ENCODE measurements around the gene REG3G. TPM values are rescaled to one million over a fixed set of nuclear protein-coding genes. Genes with fewer than 3 reads are reported as not detected.

Gene REG3G
- polyA plus RNA-seq, 1 donor from 2014 or later, result not detected

DNA sequence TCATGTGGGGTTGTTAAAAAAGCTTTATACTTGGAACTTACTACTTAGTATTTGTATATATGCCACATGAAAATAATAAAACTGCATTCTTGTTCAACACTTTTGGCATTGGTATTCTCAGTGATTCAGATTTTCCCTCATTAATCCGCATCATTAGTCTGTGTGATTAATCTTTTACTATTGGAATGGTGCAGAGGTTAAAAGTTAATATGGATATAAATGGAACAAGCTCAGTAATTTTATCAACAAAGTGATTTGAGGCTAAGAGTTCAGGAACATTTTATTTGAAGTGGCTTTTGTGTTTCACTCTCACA, 45.4 kb upstream of the REG3G start:
- no peak overlapping the region for H3K27ac ChIP-seq (ENCODE audit: low read length)
- no peak overlapping the region for H3K4me2 ChIP-seq (ENCODE audit: low read length)
- H3K9me3 ChIP-seq (ENCODE audit: low read length), result no peaks in the 10 kb centered on the region
- no peak overlapping the region for H3K4me3 ChIP-seq (ENCODE audit: low read length)
- no peaks in the 10 kb centered on the region for H3K9me2 ChIP-seq (ENCODE audit: insufficient read depth, low read length)
- no peaks in the 10 kb centered on the region for H3K36me3 ChIP-seq (ENCODE audit: insufficient read depth, low read length)
- TF ChIP-seq EP300 (conservative IDR thresholded peaks at IDR 0.05; ENCODE audit: poor library complexity, severe bottlenecking) (no peak), MXI1 (conservative IDR thresholded peaks at IDR 0.05; ENCODE audit: poor library complexity, severe bottlenecking) (no peak), RAD21 (conservative IDR thresholded peaks at IDR 0.05) (no peak), POLR2AphosphoS5 (IDR thresholded peaks at IDR 0.05) (no peak)
- TF ChIP-seq, protein P1, sequence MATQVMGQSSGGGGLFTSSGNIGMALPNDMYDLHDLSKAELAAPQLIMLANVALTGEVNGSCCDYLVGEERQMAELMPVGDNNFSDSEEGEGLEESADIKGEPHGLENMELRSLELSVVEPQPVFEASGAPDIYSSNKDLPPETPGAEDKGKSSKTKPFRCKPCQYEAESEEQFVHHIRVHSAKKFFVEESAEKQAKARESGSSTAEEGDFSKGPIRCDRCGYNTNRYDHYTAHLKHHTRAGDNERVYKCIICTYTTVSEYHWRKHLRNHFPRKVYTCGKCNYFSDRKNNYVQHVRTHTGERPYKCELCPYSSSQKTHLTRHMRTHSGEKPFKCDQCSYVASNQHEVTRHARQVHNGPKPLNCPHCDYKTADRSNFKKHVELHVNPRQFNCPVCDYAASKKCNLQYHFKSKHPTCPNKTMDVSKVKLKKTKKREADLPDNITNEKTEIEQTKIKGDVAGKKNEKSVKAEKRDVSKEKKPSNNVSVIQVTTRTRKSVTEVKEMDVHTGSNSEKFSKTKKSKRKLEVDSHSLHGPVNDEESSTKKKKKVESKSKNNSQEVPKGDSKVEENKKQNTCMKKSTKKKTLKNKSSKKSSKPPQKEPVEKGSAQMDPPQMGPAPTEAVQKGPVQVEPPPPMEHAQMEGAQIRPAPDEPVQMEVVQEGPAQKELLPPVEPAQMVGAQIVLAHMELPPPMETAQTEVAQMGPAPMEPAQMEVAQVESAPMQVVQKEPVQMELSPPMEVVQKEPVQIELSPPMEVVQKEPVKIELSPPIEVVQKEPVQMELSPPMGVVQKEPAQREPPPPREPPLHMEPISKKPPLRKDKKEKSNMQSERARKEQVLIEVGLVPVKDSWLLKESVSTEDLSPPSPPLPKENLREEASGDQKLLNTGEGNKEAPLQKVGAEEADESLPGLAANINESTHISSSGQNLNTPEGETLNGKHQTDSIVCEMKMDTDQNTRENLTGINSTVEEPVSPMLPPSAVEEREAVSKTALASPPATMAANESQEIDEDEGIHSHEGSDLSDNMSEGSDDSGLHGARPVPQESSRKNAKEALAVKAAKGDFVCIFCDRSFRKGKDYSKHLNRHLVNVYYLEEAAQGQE (IDR thresholded peaks at IDR 0.05; ENCODE audit: borderline replicate concordance), result no peak
- TF ChIP-seq, protein P2, sequence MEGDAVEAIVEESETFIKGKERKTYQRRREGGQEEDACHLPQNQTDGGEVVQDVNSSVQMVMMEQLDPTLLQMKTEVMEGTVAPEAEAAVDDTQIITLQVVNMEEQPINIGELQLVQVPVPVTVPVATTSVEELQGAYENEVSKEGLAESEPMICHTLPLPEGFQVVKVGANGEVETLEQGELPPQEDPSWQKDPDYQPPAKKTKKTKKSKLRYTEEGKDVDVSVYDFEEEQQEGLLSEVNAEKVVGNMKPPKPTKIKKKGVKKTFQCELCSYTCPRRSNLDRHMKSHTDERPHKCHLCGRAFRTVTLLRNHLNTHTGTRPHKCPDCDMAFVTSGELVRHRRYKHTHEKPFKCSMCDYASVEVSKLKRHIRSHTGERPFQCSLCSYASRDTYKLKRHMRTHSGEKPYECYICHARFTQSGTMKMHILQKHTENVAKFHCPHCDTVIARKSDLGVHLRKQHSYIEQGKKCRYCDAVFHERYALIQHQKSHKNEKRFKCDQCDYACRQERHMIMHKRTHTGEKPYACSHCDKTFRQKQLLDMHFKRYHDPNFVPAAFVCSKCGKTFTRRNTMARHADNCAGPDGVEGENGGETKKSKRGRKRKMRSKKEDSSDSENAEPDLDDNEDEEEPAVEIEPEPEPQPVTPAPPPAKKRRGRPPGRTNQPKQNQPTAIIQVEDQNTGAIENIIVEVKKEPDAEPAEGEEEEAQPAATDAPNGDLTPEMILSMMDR (IDR thresholded peaks at IDR 0.05; ENCODE audit: poor library complexity, severe bottlenecking), result no peak
- no peaks in the 10 kb centered on the region for H3F3A ChIP-seq (ENCODE audit: insufficient read depth, low read length, poor library complexity, severe bottlenecking)
- H3K79me2 ChIP-seq (replicated peaks; ENCODE audit: insufficient read depth, low read length), result no peaks in the 10 kb centered on the region
- H3K27me3 ChIP-seq (ENCODE audit: insufficient read depth, low read depth, low read length), result no peaks in the 10 kb centered on the region
- no peak overlapping the region for H3K9ac ChIP-seq (ENCODE audit: low read length)
- H2AFZ ChIP-seq (ENCODE audit: low read depth, low read length), result no peak overlapping the region
- H4K20me1 ChIP-seq (ENCODE audit: insufficient read depth), result no peaks in the 10 kb centered on the region

DNA sequence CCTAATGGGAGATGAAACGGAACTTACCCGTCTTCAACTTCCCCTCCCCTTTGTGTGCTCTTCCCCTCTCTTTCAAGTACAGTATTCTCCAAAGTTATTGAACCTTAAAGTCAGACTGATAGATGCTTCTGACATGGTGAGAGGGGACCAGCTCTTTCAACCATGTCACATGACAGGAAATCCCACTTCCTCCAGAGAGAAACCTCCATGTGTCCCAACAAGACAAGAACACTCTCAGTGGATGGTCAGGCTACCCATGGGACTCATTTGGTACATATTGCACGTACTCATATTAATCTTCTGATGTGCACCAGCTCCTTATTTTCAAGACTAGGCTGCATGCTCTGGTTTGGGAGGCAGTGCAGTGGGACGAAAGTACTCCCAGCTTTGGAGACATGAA, 44.6 kb upstream of the REG3G start:
- Histone ChIP-seq H3K9me3 (ENCODE audit: low read length) (no peaks in the 10 kb centered on the region), H3K36me3 (ENCODE audit: insufficient read depth, low read length) (no peaks in the 10 kb centered on the region), H2AFZ (ENCODE audit: low read depth, low read length) (no peak overlapping the region)

More for the DNA sequence above, 44.6 kb upstream of the REG3G start:
- TF ChIP-seq MXI1 (conservative IDR thresholded peaks at IDR 0.05; ENCODE audit: poor library complexity, severe bottlenecking), result no peak
- TF ChIP-seq EZH2 (IDR thresholded peaks at IDR 0.05; ENCODE audit: borderline replicate concordance, insufficient read depth, low read length, poor library complexity, severe bottlenecking), result no peak
- no peak for TF ChIP-seq RAD21 (conservative IDR thresholded peaks at IDR 0.05)
- TF ChIP-seq, protein P2 (IDR thresholded peaks at IDR 0.05; ENCODE audit: poor library complexity, severe bottlenecking), result no peak
- TF ChIP-seq EP300 (conservative IDR thresholded peaks at IDR 0.05; ENCODE audit: poor library complexity, severe bottlenecking), result no peak
- TF ChIP-seq, protein P1 (IDR thresholded peaks at IDR 0.05; ENCODE audit: borderline replicate concordance), result no peak
- no peak for TF ChIP-seq TAF1 (IDR thresholded peaks at IDR 0.05; ENCODE audit: low read depth)
- no peak for TF ChIP-seq SMC3 (conservative IDR thresholded peaks at IDR 0.05; ENCODE audit: poor library complexity)
- no peak for TF ChIP-seq POLR2AphosphoS5 (IDR thresholded peaks at IDR 0.05)
- Histone ChIP-seq H3K9ac (ENCODE audit: low read length) (no peak overlapping the region), H3K9me2 (ENCODE audit: insufficient read depth, low read length) (no peaks in the 10 kb centered on the region), H4K20me1 (ENCODE audit: insufficient read depth) (no peaks in the 10 kb centered on the region), H3F3A (ENCODE audit: insufficient read depth, low read length, poor library complexity, severe bottlenecking) (no peaks in the 10 kb centered on the region), H3K79me2 (replicated peaks; ENCODE audit: insufficient read depth, low read length) (no peaks in the 10 kb centered on the region), H3K4me3 (ENCODE audit: low read length) (no peak overlapping the region), H3K27ac (ENCODE audit: low read length) (no peak overlapping the region), H3K27me3 (ENCODE audit: insufficient read depth, low read depth, low read length) (no peaks in the 10 kb centered on the region), H3K4me2 (ENCODE audit: low read length) (no peak overlapping the region)
